Liver (tissue), 9 donors: ENCODE measurements around the gene TMEM119. TPM values are rescaled to one million over a fixed set of nuclear protein-coding genes. Genes with fewer than 3 reads are reported as not detected.
"Not testable (repeated sequence)": the region's sequence is repeated elsewhere in the genome, so short reads cannot be mapped to it uniquely, and the experiment has no call there.

ENCODE experiments used
- DNase-seq: peaks from one replicate; pipeline ENCODE4 v3.0.0-alpha.2; 2017; ENCODE audit warnings: low spot score
- H3K27ac ChIP-seq, 2 donors: one replicate each; pipeline ENCODE4 v1.7.0; 2013; ENCODE audit warnings: inconsistent platforms in 2 of 2, low read length in 2 of 2, control low read depth in 1 of 2, low read depth in 1 of 2, mild to moderate bottlenecking in 1 of 2
- H3K27me3 ChIP-seq, 4 donors: one replicate each; pipeline versions ENCODE4 v1.6.1 to v1.7.0; 2013; ENCODE audit warnings: low read length in 3 of 4, inconsistent platforms in 1 of 4, mild to moderate bottlenecking in 1 of 4, moderate library complexity in 1 of 4; ENCODE audit not compliant: control insufficient read depth in 4 of 4, insufficient read depth in 4 of 4
- H3K36me3 ChIP-seq, 4 donors: one replicate each; pipeline versions ENCODE4 v1.6.1 to v1.7.0; 2013; ENCODE audit warnings: low read length in 3 of 4, mild to moderate bottlenecking in 3 of 4, low read depth in 1 of 4, moderate library complexity in 1 of 4; ENCODE audit not compliant: control insufficient read depth in 4 of 4, insufficient read depth in 3 of 4
- H3K4me1 ChIP-seq, 4 donors: one replicate each; pipeline versions ENCODE4 v1.6.1 to v1.7.0; 2013; ENCODE audit warnings: low read length in 3 of 4, mild to moderate bottlenecking in 3 of 4, moderate library complexity in 1 of 4; ENCODE audit not compliant: control insufficient read depth in 4 of 4, insufficient read depth in 4 of 4
- H3K4me3 ChIP-seq, 3 donors: one replicate each; pipeline versions ENCODE4 v1.6.1 to v1.7.0; 2013; ENCODE audit warnings: low read length in 3 of 3, control low read depth in 1 of 3, low read depth in 1 of 3, mild to moderate bottlenecking in 1 of 3
- H3K9ac ChIP-seq, 2 donors: one replicate each; pipeline ENCODE4 v1.7.0; 2013; ENCODE audit warnings: low read length in 2 of 2, mild to moderate bottlenecking in 2 of 2, moderate library complexity in 2 of 2, control low read depth in 1 of 2, low read depth in 1 of 2
- H3K9me3 ChIP-seq, 4 donors: one replicate each; pipeline versions ENCODE4 v1.6.1 to v1.7.0; 2013; ENCODE audit warnings: low read length in 3 of 4; ENCODE audit not compliant: control insufficient read depth in 4 of 4
- ATF3 ChIP-seq: IDR thresholded peaks from 2 replicates; pipeline ENCODE4 v1.6.1; 2016; ENCODE audit warnings: antibody characterized with exemption
- CTCF ChIP-seq: fragments of 150-350 bp; IDR thresholded peaks from 2 replicates; pipeline ENCODE4 v1.5.1; 2017; ENCODE audit warnings: improper control_type of control experiment, low read depth, low read length; ENCODE audit not compliant: missing input control
- EGR1 ChIP-seq, 2 donors: IDR thresholded peaks; 2 replicates each; pipeline ENCODE4 v1.6.1; 2016 to 2018; ENCODE audit warnings: antibody characterized with exemption in 2 of 2, low read depth in 2 of 2
- FOXA1 ChIP-seq: IDR thresholded peaks from 2 replicates; pipeline ENCODE4 v1.6.1; 2016; ENCODE audit warnings: antibody characterized with exemption
- FOXA2 ChIP-seq: IDR thresholded peaks from 2 replicates; pipeline ENCODE4 v1.6.1; 2016; ENCODE audit warnings: antibody characterized with exemption
- GABPA ChIP-seq, 2 donors: IDR thresholded peaks in 1 of 2; conservative IDR thresholded peaks in 1 of 2; 2 replicates each; pipeline ENCODE4 v1.6.1; 2016; ENCODE audit warnings: antibody characterized with exemption in 2 of 2, mild to moderate bottlenecking in 1 of 2, moderate library complexity in 1 of 2
- HNF4A ChIP-seq, 2 donors: conservative IDR thresholded peaks; 2 replicates each; pipeline ENCODE4 v1.6.1; 2016; ENCODE audit warnings: antibody characterized with exemption in 2 of 2, mild to moderate bottlenecking in 2 of 2
- HNF4G ChIP-seq: IDR thresholded peaks from 2 replicates; pipeline ENCODE4 v1.6.1; 2016; ENCODE audit warnings: antibody characterized with exemption
- MAX ChIP-seq: IDR thresholded peaks from 2 replicates; pipeline ENCODE4 v1.6.1; 2016; ENCODE audit warnings: antibody characterized with exemption
- RAD21 ChIP-seq, 2 donors: IDR thresholded peaks; 2 replicates each; pipeline ENCODE4 v1.6.1; 2016; ENCODE audit warnings: antibody characterized with exemption in 2 of 2, mild to moderate bottlenecking in 2 of 2
- REST ChIP-seq: IDR thresholded peaks from 2 replicates; pipeline ENCODE4 v1.6.1; 2016; ENCODE audit warnings: antibody characterized with exemption, mild to moderate bottlenecking
- SP1 ChIP-seq: IDR thresholded peaks from 2 replicates; pipeline ENCODE4 v1.6.1; 2018; ENCODE audit warnings: antibody characterized with exemption, mild to moderate bottlenecking
- TAF1 ChIP-seq: conservative IDR thresholded peaks from 2 replicates; pipeline ENCODE4 v1.6.1; 2016; ENCODE audit warnings: antibody characterized with exemption, mild to moderate bottlenecking
- YY1 ChIP-seq: IDR thresholded peaks from 2 replicates; pipeline ENCODE4 v1.6.1; 2016; ENCODE audit warnings: antibody characterized with exemption, mild to moderate bottlenecking
- ZBTB33 ChIP-seq: IDR thresholded peaks from 2 replicates; pipeline ENCODE4 v1.6.1; 2016; ENCODE audit warnings: antibody characterized with exemption
- WGBS: extraction: QIAGEN DNeasy Blood & Tissue Kit; methylation state at CpG from one replicate; pipeline ENCODE4 v1.1.7; 2013; 5-methylcytosine and 5-hydroxymethylcytosine counted together
- polyA plus RNA-seq, 2 donors: library from polyadenylated mRNA; stranded (reverse) in 1 of 2; unstranded in 1 of 2; fragments of 200-250 nt in 1 of 2; fragments of >200 nt in 1 of 2; fragmentation: Nextera tagmentation in 1 of 2; extraction: Ambion mirVana in 1 of 2; gene quantifications; one replicate each; pipeline versions ENCODE4 v1.2.1 to v1.2.3, GENCODE V29; 2013 to 2015
- total RNA-seq, 2 donors: library from RNA; depleted of rRNA; stranded (reverse); fragments of >200 nt; gene quantifications; one replicate each; pipeline ENCODE4 v1.2.3, GENCODE V29; 2014
- donor health status: healthy.
- donor health status: healthy.
- donor health status: healthy.
- donor health status: healthy.
- donor health status: healthy.

Gene TMEM119
- total and polyA plus RNA-seq, 4 donors: 0.14 to 2.6 (median 0.38) TPM

- Histone ChIP-seq H3K4me1 (no peaks in the 10 kb centered on the region), H3K27me3 (no peaks in the 10 kb centered on the region), H3K9ac (no peak overlapping the region), H3K27ac (no peak overlapping the region), H3K36me3 (no peaks in the 10 kb centered on the region), H3K9me3 (no peaks in the 10 kb centered on the region), H3K4me3 (no peak overlapping the region)
- no peak for DNase-seq
- TF ChIP-seq CTCF (no peak), REST (no peak), MAX (no peak), HNF4A (conservative IDR thresholded peaks at IDR 0.05) (no peak), TAF1 (no peak), HNF4G (no peak), YY1 (no peak), SP1 (no peak), FOXA1 (no peak), EGR1 (IDR thresholded peaks at IDR 0.05; ENCODE audit: low read depth in 2 of 2) (no peak), ATF3 (no peak), FOXA2 (no peak), RAD21 (IDR thresholded peaks at IDR 0.05) (no peak), GABPA (IDR thresholded peaks at IDR 0.05 in 1 of 2, conservative IDR thresholded peaks at IDR 0.05 in 1 of 2) (no peak), ZBTB33 (no peak)
- WGBS: 87% methylated on average over 22 of the region's 22 CpGs
Measured at GRCh38 chr12:108591267-108591980, 6.5 kb downstream of the TMEM119 start.

- not testable (repeated sequence) for DNase-seq, H3K9ac ChIP-seq
- 91% methylated on average over 9 of the region's 9 CpGs for WGBS
Measured at GRCh38 chr12:108590463-108590862, 7.4 kb downstream of the TMEM119 start.

More at GRCh38 chr12:108590463-108590862, 7.4 kb downstream of the TMEM119 start:
- H3K4me1 ChIP-seq, H3K36me3 ChIP-seq, H3K9me3 ChIP-seq, H3K4me3 ChIP-seq, H3K27ac ChIP-seq, H3K27me3 ChIP-seq: not testable (repeated sequence)
